ENCODE measurements around the gene TMEM192.
A peak's percentile ranks its signal among the peaks of the same experiment; 100 is the strongest.
"Not testable (repeated sequence)": the region's sequence is repeated elsewhere in the genome, so short reads cannot be mapped to it uniquely, and the experiment has no call there.

TMEM192 gene
- long read RNA-seq, donor 1, full-length matches to known transcripts: 5 of 11 reads
- long read RNA-seq, donor 1, partial matches to known transcripts: 6 of 11 reads
- long read RNA-seq, donor 1, other reads (novel, unspliced or antisense): 0 of 11 reads
- long read RNA-seq, donor 2, full-length matches to known transcripts: 1 of 27 reads
- long read RNA-seq, donor 2, partial matches to known transcripts: 26 of 27 reads
- long read RNA-seq, donor 2, other reads (novel, unspliced or antisense): 0 of 27 reads
- long read RNA-seq, donor 3, full-length matches to known transcripts: 2 of 10 reads
- long read RNA-seq, donor 3, partial matches to known transcripts: 8 of 10 reads
- long read RNA-seq, donor 3, other reads (novel, unspliced or antisense): 0 of 10 reads
- long read RNA-seq, donor 4, full-length matches to known transcripts: 1 of 6 reads
- long read RNA-seq, donor 4, partial matches to known transcripts: 0 of 6 reads
- long read RNA-seq, donor 4, other reads (novel, unspliced or antisense): 5 of 6 reads
- long read RNA-seq, donor 5, full-length matches to known transcripts: 5 of 11 reads
- long read RNA-seq, donor 5, partial matches to known transcripts: 6 of 11 reads
- long read RNA-seq, donor 5, other reads (novel, unspliced or antisense): 0 of 11 reads
- long read RNA-seq, donor 6, full-length matches to known transcripts: 4 of 11 reads
- long read RNA-seq, donor 6, partial matches to known transcripts: 7 of 11 reads
- long read RNA-seq, donor 6, other reads (novel, unspliced or antisense): 0 of 11 reads
- long read RNA-seq, donor 7, full-length matches to known transcripts: 3 of 56 reads
- long read RNA-seq, donor 7, partial matches to known transcripts: 53 of 56 reads
- long read RNA-seq, donor 7, other reads (novel, unspliced or antisense): 0 of 56 reads
- long read RNA-seq, donor 8, full-length matches to known transcripts: 3 of 12 reads
- long read RNA-seq, donor 8, partial matches to known transcripts: 9 of 12 reads
- long read RNA-seq, donor 8, other reads (novel, unspliced or antisense): 0 of 12 reads

- peak; percentile 97 for DNase-seq
Observed at GRCh38 chr4:165112368-165113121, at the start of gene TMEM192. Gene TMEM192, minus strand, starts transcription at chr4:165112860. Its CDS starts 87 bp downstream, at chr4:165112773.

- DNase-seq: no peak
Observed at GRCh38 chr4:165158762-165159161, 46.1 kb upstream of the TMEM192 start.

- no peak for DNase-seq
Observed at GRCh38 chr4:165156906-165157305, 44.2 kb upstream of the TMEM192 start.

GRCh38 chr4:165154482-165154881 lies 41.8 kb upstream of the TMEM192 start:
- DNase-seq: no peak

GRCh38 chr4:165152527-165152926 lies 39.9 kb upstream of the TMEM192 start:
- no peak for DNase-seq

- DNase-seq: no peak
Observed at GRCh38 chr4:165151734-165152133, 39.1 kb upstream of the TMEM192 start.

- DNase-seq: no peak
Observed at GRCh38 chr4:165150545-165150944, 37.9 kb upstream of the TMEM192 start.

GRCh38 chr4:165138843-165139242 lies 26.2 kb upstream of the TMEM192 start:
- DNase-seq: no peak

GRCh38 chr4:165137205-165137604 lies 24.5 kb upstream of the TMEM192 start:
- DNase-seq: no peak

GRCh38 chr4:165136529-165136928 lies 23.9 kb upstream of the TMEM192 start:
- DNase-seq: no peak

GRCh38 chr4:165133150-165133549 lies 20.5 kb upstream of the TMEM192 start:
- no peak for DNase-seq

- DNase-seq: peak; percentile 58
Observed at GRCh38 chr4:165131247-165131832, 18.7 kb upstream of the TMEM192 start.

- no peak for DNase-seq
Observed at GRCh38 chr4:165129924-165130323, 17.3 kb upstream of the TMEM192 start.

GRCh38 chr4:165125869-165126499 lies 13.3 kb upstream of the TMEM192 start:
- DNase-seq: not testable (repeated sequence)

- DNase-seq: peak; percentile 8
Observed at GRCh38 chr4:165124488-165124887, 11.8 kb upstream of the TMEM192 start.

- DNase-seq: no peak
Observed at GRCh38 chr4:165118256-165118909, 5.7 kb upstream of the TMEM192 start.

- no peak for DNase-seq
Observed at GRCh38 chr4:165115301-165115700, 2.6 kb upstream of the TMEM192 start.

- no peak for DNase-seq
Observed at GRCh38 chr4:165111906-165112367, 723 bp downstream of the TMEM192 start.

GRCh38 chr4:165106518-165106917 lies 6.1 kb downstream of the TMEM192 start:
- DNase-seq: no peak

- DNase-seq: no peak
Observed at GRCh38 chr4:165101641-165102040, 11.0 kb downstream of the TMEM192 start.

GRCh38 chr4:165096776-165097175 lies 15.9 kb downstream of the TMEM192 start:
- peak; percentile 13 for DNase-seq
